GM12878 (cell line): ENCODE data around the gene NOS2. TPM values are rescaled to one million over a fixed set of nuclear protein-coding genes. Genes with fewer than 3 reads are reported as not detected.

Experiments used
- ATAC-seq: fragments of 200-7000 bp; cut with Tn5 transposase; 3 replicates; pipeline ENCODE4 v1.9.1; 2020; ENCODE audit warnings: mild to moderate bottlenecking, moderate library complexity
- BruUV-seq: library from RNA; stranded (reverse); fragments of 400-500 nt; replicated peaks from 2 replicates; lab custom pipeline; 2021; lab: Mats Ljungman, UMichigan
- CTCF ChIA-PET: fragments of 300-600 bp; sonication (Branson Sonifier 250); formaldehyde crosslinking; extraction: SDS; loops from one replicate; lab custom pipeline; 2021; ENCODE audit warnings: inconsistent platforms; lab: Yijun Ruan, JAX
- POLR2A ChIA-PET: fragments of 350-600 bp; formaldehyde crosslinking; extraction: SDS; loops from one replicate; lab custom pipeline; 2021; ENCODE audit warnings: inconsistent platforms; lab: Charles Lee
- RAD21 ChIA-PET: fragments of 300-600 bp; sonication (Branson Sonifier 250); formaldehyde crosslinking; loops from one replicate; lab custom pipeline; 2023; ENCODE audit warnings: antibody characterized with exemption; ENCODE audit not compliant: unreplicated experiment; lab: Charles Lee
- SMC1A ChIA-PET: fragments of 300-600 bp; sonication (Branson Sonifier 250); formaldehyde crosslinking; loops from one replicate; lab custom pipeline; 2023; ENCODE audit not compliant: unreplicated experiment, uncharacterized antibody; lab: Charles Lee
- DNase-seq: peaks from one replicate; pipeline ENCODE4 v3.0.0-alpha.2; 2011; ENCODE audit warnings: low read depth, low spot score
- FAIRE-seq: peaks from 3 replicates; lab custom pipeline; 2011; peaks lifted over from hg19 to GRCh38; lab: Jason Lieb, UNC
- H2AFZ ChIP-seq: 2 replicates; pipeline ENCODE4 v1.6.0; 2011; ENCODE audit warnings: low read depth, low read length, control low read depth; ENCODE audit not compliant: control insufficient read depth
- H3K27ac ChIP-seq: 2 replicates; pipeline ENCODE4 v1.5.1; 2011; ENCODE audit warnings: control low read depth; ENCODE audit not compliant: control insufficient read depth, insufficient read depth
- H3K27me3 ChIP-seq, 2 experiments: replicated peaks in 1 of 2; 2 replicates each; pipeline versions ENCODE4 v1.6.0 to v1.6.1; 2011; ENCODE audit warnings: low read length in 1 of 2; ENCODE audit not compliant: control insufficient read depth in 2 of 2, insufficient read depth in 2 of 2
- H3K36me3 ChIP-seq, 2 experiments: 2 replicates each; pipeline ENCODE4 v1.5.1; 2011; ENCODE audit warnings: low read length in 1 of 2; ENCODE audit not compliant: control insufficient read depth in 2 of 2, insufficient read depth in 2 of 2
- H3K4me1 ChIP-seq: 2 replicates; pipeline ENCODE4 v1.6.1; 2011; ENCODE audit warnings: mild to moderate bottlenecking, low read length, moderate library complexity, mixed read lengths; ENCODE audit not compliant: control insufficient read depth, insufficient read depth
- H3K4me2 ChIP-seq: 2 replicates; pipeline ENCODE4 v1.6.0; 2011; ENCODE audit warnings: control low read depth; ENCODE audit not compliant: control insufficient read depth, insufficient read depth
- H3K4me3 ChIP-seq: fragments of 200-600 bp; sonication (generic); 2 replicates; pipeline ENCODE4 v1.5.1; 2016
- H3K79me2 ChIP-seq: 2 replicates; pipeline ENCODE4 v1.6.0; 2011; ENCODE audit warnings: low read length; ENCODE audit not compliant: control insufficient read depth, insufficient read depth
- H3K9ac ChIP-seq: 2 replicates; pipeline ENCODE4 v1.8.0; 2011; ENCODE audit warnings: low read length, control low read depth, mixed read lengths; ENCODE audit not compliant: control insufficient read depth, insufficient read depth
- H3K9me3 ChIP-seq: replicated peaks from 3 replicates; pipeline ENCODE4 v1.5.1; 2011; ENCODE audit warnings: mild to moderate bottlenecking, low read length; ENCODE audit not compliant: control insufficient read depth, insufficient read depth
- H4K20me1 ChIP-seq: 2 replicates; pipeline ENCODE4 v1.6.0; 2011; ENCODE audit not compliant: control insufficient read depth, insufficient read depth
- CBX3 ChIP-seq: fragments of 200-600 bp; sonication (generic); IDR thresholded peaks from 2 replicates; pipeline ENCODE4 v1.6.1; 2016; ENCODE audit warnings: low read depth, borderline replicate concordance
- KDM1A ChIP-seq: fragments of 200-600 bp; sonication (generic); IDR thresholded peaks from 2 replicates; pipeline ENCODE4 v1.6.1; 2016; ENCODE audit warnings: borderline replicate concordance
- MEF2A ChIP-seq: IDR thresholded peaks from 2 replicates; pipeline ENCODE4 v1.6.1; 2011; ENCODE audit warnings: low read depth, mild to moderate bottlenecking, low read length, moderate library complexity; ENCODE audit not compliant: insufficient read depth
- PAX5 ChIP-seq: IDR thresholded peaks from 2 replicates; pipeline ENCODE4 v1.6.1; 2011; ENCODE audit warnings: low read depth, low read length, borderline replicate concordance
- SIN3A ChIP-seq: IDR thresholded peaks from 2 replicates; pipeline ENCODE4 v1.6.1; 2012; ENCODE audit warnings: low read depth, low read length, improper control_type of control experiment
- SPI1 ChIP-seq: IDR thresholded peaks from 2 replicates; pipeline ENCODE4 v1.6.1; 2011; ENCODE audit warnings: low read depth, mild to moderate bottlenecking, low read length, moderate library complexity, borderline replicate concordance; ENCODE audit not compliant: insufficient read depth
- SRF ChIP-seq, 2 experiments: IDR thresholded peaks; 2 replicates each; pipeline ENCODE4 v1.6.1; 2011; ENCODE audit warnings: low read depth in 2 of 2, low read length in 2 of 2, mild to moderate bottlenecking in 1 of 2, moderate library complexity in 1 of 2
- TCF7 ChIP-seq: IDR thresholded peaks from 2 replicates; pipeline ENCODE4 v1.6.1; 2014; ENCODE audit warnings: antibody characterized with exemption, borderline replicate concordance
- WGBS: methylation state at CpG from one replicate; pipeline ENCODE4 v1.1.6; 2016; ENCODE audit warnings: low lambda C conversion rate; ENCODE audit not compliant: insufficient replicate concordance, insufficient coverage; ENCODE audit errors: missing lambda C conversion rate; 5-methylcytosine and 5-hydroxymethylcytosine counted together
- in situ Hi-C: fragments of 300-500 bp; cut with MboI; formaldehyde crosslinking; loops from 9 replicates; pipeline ENCODE4 v1.14.3; 2018; ENCODE audit warnings: mixed read lengths
- intact Hi-C: fragments of 100-400 bp; cut with micrococcal nuclease; formaldehyde crosslinking; loops from one replicate; pipeline ENCODE4 v1.14.2; 2022; ENCODE audit not compliant: unreplicated experiment
- polyA plus RNA-seq, 11 experiments: library from polyadenylated mRNA; depleted of rRNA in 4 of 11; unstranded in 6 of 11; stranded (reverse) in 5 of 11; fragments of >200 nt; fragmentation: Nextera tagmentation in 4 of 11; fragmentation: Illumina TruSeq in 1 of 11; extraction: Ambion mirVana in 4 of 11; extraction: Trizol in 1 of 11; gene quantifications; 1 replicate in 1 of 11; 2 replicates in 10 of 11; pipeline versions ENCODE4 v1.2.1 to v1.2.3, GENCODE V29; 2011 to 2016; ENCODE audit warnings: inconsistent platforms in 2 of 11, missing spikeins in 2 of 11, low read depth in 1 of 11
- total RNA-seq, 4 experiments: library from RNA; depleted of rRNA in 3 of 4; stranded (reverse); fragments of >200 nt in 3 of 4; fragmentation: Illumina TruSeq in 1 of 4; extraction: Trizol in 1 of 4; gene quantifications; 2 replicates each; pipeline versions ENCODE4 v1.2.1 to v1.2.3, GENCODE V29; 2013 to 2021
- TF ChIP-seq, protein P1 (sequence below): fragments of 150-350 bp; IDR thresholded peaks from 2 replicates; pipeline ENCODE4 v1.6.1; 2016; ENCODE audit warnings: low read depth, low read length
- TF ChIP-seq, protein P2 (sequence below): IDR thresholded peaks from 2 replicates; pipeline ENCODE4 v1.6.1; 2012; ENCODE audit warnings: low read depth, low read length, improper control_type of control experiment

NOS2 gene
- total and polyA plus RNA-seq, 10 of the 15 experiments (the other 5 are each of a cell fraction or from before 2014, with no cell fraction given) = 0.01 to 0.05 (median 0.01) TPM; not detected in 7

DNA sequence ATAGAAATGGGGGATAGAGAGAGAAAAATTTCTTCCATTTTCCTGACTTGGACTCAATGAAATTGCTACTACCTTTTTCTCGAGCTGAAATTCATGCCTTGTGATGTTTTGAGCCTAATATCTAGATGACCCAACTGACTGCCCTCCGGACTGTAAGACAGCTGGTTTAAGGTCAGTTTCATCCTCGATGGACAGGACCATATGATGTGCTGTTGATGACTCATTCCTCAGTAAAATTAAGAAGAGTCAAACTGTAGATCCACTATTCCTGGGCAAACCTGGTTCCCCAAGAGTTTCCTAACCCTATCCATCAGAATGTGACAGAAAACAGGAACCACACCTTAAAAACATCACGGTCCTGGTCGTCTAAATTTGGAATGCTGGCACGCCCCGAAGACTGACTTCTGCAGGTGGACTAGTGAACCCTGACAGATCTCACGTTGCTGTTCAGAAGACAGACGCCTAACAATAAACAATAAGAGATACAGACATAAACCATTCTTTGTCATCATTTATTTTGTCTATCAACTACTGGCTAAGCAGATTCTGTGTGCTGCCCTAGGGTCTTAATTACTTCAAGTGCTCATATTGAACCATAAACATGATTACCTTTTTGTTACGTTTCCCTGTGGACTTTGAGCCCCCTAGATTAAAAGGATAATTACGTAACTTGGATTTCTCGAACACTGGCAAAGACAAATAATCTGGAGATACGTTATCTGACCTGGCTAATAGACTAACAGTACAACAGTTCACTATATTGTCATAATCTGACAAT is 45.1 kb upstream of the NOS2 start:
- Histone ChIP-seq H2AFZ (peak overlapping the region; percentile 10; the same call in 1 of the 2 replicates), H3K9ac (no peak overlapping the region), H4K20me1 (no peaks in the 10 kb centered on the region), H3K4me1 (peaks cover 3% of the 10 kb centered on the region; the same call in 1 of the 2 replicates), H3K9me3 (no peaks in the 10 kb centered on the region; the same call in 2 of the 3 replicates), H3K27me3 (no peaks in the 10 kb centered on the region), H3K27ac (no peak overlapping the region), H3K4me2 (no peak overlapping the region), H3K4me3 (no peak overlapping the region), H3K36me3 (no peaks in the 10 kb centered on the region), H3K79me2 (no peaks in the 10 kb centered on the region)
- SMC1A ChIA-PET = no interaction called here
- DNase-seq (no peak), FAIRE-seq (no peak), ATAC-seq (no peak)
- POLR2A ChIA-PET = no interaction called here
- in situ Hi-C loops = no loop called here
- TF ChIP-seq, protein P1, sequence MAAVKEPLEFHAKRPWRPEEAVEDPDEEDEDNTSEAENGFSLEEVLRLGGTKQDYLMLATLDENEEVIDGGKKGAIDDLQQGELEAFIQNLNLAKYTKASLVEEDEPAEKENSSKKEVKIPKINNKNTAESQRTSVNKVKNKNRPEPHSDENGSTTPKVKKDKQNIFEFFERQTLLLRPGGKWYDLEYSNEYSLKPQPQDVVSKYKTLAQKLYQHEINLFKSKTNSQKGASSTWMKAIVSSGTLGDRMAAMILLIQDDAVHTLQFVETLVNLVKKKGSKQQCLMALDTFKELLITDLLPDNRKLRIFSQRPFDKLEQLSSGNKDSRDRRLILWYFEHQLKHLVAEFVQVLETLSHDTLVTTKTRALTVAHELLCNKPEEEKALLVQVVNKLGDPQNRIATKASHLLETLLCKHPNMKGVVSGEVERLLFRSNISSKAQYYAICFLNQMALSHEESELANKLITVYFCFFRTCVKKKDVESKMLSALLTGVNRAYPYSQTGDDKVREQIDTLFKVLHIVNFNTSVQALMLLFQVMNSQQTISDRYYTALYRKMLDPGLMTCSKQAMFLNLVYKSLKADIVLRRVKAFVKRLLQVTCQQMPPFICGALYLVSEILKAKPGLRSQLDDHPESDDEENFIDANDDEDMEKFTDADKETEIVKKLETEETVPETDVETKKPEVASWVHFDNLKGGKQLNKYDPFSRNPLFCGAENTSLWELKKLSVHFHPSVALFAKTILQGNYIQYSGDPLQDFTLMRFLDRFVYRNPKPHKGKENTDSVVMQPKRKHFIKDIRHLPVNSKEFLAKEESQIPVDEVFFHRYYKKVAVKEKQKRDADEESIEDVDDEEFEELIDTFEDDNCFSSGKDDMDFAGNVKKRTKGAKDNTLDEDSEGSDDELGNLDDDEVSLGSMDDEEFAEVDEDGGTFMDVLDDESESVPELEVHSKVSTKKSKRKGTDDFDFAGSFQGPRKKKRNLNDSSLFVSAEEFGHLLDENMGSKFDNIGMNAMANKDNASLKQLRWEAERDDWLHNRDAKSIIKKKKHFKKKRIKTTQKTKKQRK = no peak
- TF ChIP-seq SRF (IDR thresholded peaks at IDR 0.05; ENCODE audit: low read depth in 2 of 2, low read length in 2 of 2) (no peak), SPI1 (no peak), PAX5 (no peak), MEF2A (no peak), TCF7 (no peak), SIN3A (no peak), KDM1A (no peak), CBX3 (no peak)
- TF ChIP-seq, protein P2, sequence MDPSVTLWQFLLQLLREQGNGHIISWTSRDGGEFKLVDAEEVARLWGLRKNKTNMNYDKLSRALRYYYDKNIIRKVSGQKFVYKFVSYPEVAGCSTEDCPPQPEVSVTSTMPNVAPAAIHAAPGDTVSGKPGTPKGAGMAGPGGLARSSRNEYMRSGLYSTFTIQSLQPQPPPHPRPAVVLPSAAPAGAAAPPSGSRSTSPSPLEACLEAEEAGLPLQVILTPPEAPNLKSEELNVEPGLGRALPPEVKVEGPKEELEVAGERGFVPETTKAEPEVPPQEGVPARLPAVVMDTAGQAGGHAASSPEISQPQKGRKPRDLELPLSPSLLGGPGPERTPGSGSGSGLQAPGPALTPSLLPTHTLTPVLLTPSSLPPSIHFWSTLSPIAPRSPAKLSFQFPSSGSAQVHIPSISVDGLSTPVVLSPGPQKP = no peak
- intact Hi-C loops = no loop called here
- RAD21 ChIA-PET = no interaction called here
- no TSS peak for BruUV-seq
- CTCF ChIA-PET = no interaction called here
- WGBS = 28% methylated on average over 13 of the region's 13 CpGs
